ENCODE results near the gene HHAT. TPM values are rescaled to one million over a fixed set of nuclear protein-coding genes. Genes with fewer than 3 reads are reported as not detected.

The HHAT gene
- polyA plus RNA-seq, 1 experiment: 4.8 TPM

- Histone ChIP-seq H3K9me3 (ENCODE audit: control insufficient read depth, insufficient read depth, low read length) (no peaks in the 10 kb centered on the region), H3K27ac (ENCODE audit: low read depth, low read length) (no peak overlapping the region), H3K27me3 (ENCODE audit: control insufficient read depth, insufficient read depth, low read length) (no peaks in the 10 kb centered on the region), H3K4me3 (ENCODE audit: low read depth, low read length) (no peak overlapping the region)
- POLR2A ChIA-PET: no interaction called here
- no peak for TF ChIP-seq CTCF (IDR thresholded peaks at IDR 0.05; ENCODE audit: low read depth, low read length)
- no peak for DNase-seq (ENCODE audit: low read depth, low spot score)
- CTCF ChIA-PET: interaction anchor here (0.6 to 7.5 kb wide), 27 partner anchors 8 to 1703 kb away, joined by 3 to 233 read pairs (median 5); partner anchors contain the start of gene KCNH1
Measured at GRCh38 chr1:210447456-210448057, 118.9 kb downstream of the HHAT start.

- Histone ChIP-seq H3K9me3 (ENCODE audit: control insufficient read depth, insufficient read depth, low read length) (no peaks in the 10 kb centered on the region), H3K4me3 (ENCODE audit: low read depth, low read length) (no peak overlapping the region), H3K27ac (ENCODE audit: low read depth, low read length) (no peak overlapping the region), H3K27me3 (ENCODE audit: control insufficient read depth, insufficient read depth, low read length) (no peaks in the 10 kb centered on the region)
- TF ChIP-seq CTCF (IDR thresholded peaks at IDR 0.05; ENCODE audit: low read depth, low read length): peak; percentile 75
- CTCF ChIA-PET: interaction anchor here (0.6 to 7.5 kb wide), 38 partner anchors 8 to 1704 kb away, joined by 3 to 233 read pairs (median 4); partner anchors contain the start of gene KCNH1
- POLR2A ChIA-PET: interaction anchor here (0.6 kb wide), 1 partner anchor 28 kb away, joined by 3 read pairs; no protein-coding TSS in a partner anchor
- peak; percentile 30 for DNase-seq (ENCODE audit: low read depth, low spot score)
Measured at GRCh38 chr1:210448297-210448892, 119.7 kb downstream of the HHAT start.

- CTCF ChIA-PET: interaction anchor here (1.6 to 1.7 kb wide), 2 partner anchors 8 to 678 kb away, joined by 5 to 8 read pairs; partner anchors contain the start of gene KCNH1
- no peak overlapping the region for H3K27ac ChIP-seq (ENCODE audit: low read depth, low read length)
Measured at GRCh38 chr1:210455840-210456603, 127.3 kb downstream of the HHAT start.

GRCh38 chr1:210456731-210457255, 128.1 kb downstream of the HHAT start:
- ChIA-PET POLR2A (no interaction called here), CTCF (interaction anchor here (1.6 to 1.7 kb wide), 2 partner anchors 9 to 677 kb away, joined by 5 to 8 read pairs; partner anchors contain the start of gene KCNH1)
- no peak overlapping the region for H3K27ac ChIP-seq (ENCODE audit: low read depth, low read length)
- no peaks in the 10 kb centered on the region for H3K27me3 ChIP-seq (ENCODE audit: control insufficient read depth, insufficient read depth, low read length)
- H3K4me3 ChIP-seq (ENCODE audit: low read depth, low read length): no peak overlapping the region
- TF ChIP-seq CTCF (IDR thresholded peaks at IDR 0.05; ENCODE audit: low read depth, low read length): no peak
- no peak for DNase-seq (ENCODE audit: low read depth, low spot score)
- no peaks in the 10 kb centered on the region for H3K9me3 ChIP-seq (ENCODE audit: control insufficient read depth, insufficient read depth, low read length)

More at GRCh38 chr1:210455840-210456603, 127.3 kb downstream of the HHAT start:
- Histone ChIP-seq H3K9me3 (ENCODE audit: control insufficient read depth, insufficient read depth, low read length) (no peaks in the 10 kb centered on the region), H3K4me3 (ENCODE audit: low read depth, low read length) (no peak overlapping the region), H3K27me3 (ENCODE audit: control insufficient read depth, insufficient read depth, low read length) (no peaks in the 10 kb centered on the region)
- POLR2A ChIA-PET: no interaction called here
- DNase-seq (ENCODE audit: low read depth, low spot score): no peak
- no peak for TF ChIP-seq CTCF (IDR thresholded peaks at IDR 0.05; ENCODE audit: low read depth, low read length)
